ENCODE results near the gene KANK2.

DNA sequence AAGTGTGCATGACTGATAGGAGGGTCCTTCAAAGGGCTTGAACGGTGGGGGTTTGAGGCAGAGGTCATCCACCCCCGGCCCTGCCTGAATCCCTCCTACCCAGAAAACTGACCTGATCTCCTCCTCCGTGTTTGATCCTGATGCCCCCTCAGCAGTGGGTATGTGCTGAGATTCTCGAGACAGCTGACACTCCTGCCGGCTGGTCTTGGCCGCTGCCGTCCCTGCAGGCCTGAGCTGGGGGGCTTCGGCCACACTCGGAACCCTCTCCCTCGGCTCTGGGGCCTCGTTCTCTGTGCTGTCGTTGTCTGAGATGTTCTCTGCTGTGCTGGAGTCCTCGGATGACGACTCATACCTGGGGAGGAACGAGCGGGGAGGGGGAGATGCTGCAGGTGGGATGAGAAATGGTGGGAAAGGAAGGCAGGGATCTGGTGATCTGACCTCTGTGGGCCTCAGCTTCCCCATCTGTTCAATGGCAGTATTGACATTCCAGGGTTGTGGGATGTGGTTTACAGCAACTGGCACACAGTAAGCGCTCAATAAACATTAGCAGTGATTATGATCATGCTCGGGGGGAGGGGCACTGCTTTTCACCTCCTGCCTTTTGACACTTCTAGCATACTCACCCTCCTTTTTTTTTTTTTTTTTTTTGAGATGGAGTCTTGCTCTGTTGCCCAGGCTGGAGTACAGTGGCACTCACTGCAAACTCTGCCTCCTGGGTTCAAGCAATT is 20.7 kb downstream of the KANK2 start:
- TF ChIP-seq, protein P1, sequence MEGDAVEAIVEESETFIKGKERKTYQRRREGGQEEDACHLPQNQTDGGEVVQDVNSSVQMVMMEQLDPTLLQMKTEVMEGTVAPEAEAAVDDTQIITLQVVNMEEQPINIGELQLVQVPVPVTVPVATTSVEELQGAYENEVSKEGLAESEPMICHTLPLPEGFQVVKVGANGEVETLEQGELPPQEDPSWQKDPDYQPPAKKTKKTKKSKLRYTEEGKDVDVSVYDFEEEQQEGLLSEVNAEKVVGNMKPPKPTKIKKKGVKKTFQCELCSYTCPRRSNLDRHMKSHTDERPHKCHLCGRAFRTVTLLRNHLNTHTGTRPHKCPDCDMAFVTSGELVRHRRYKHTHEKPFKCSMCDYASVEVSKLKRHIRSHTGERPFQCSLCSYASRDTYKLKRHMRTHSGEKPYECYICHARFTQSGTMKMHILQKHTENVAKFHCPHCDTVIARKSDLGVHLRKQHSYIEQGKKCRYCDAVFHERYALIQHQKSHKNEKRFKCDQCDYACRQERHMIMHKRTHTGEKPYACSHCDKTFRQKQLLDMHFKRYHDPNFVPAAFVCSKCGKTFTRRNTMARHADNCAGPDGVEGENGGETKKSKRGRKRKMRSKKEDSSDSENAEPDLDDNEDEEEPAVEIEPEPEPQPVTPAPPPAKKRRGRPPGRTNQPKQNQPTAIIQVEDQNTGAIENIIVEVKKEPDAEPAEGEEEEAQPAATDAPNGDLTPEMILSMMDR (IDR thresholded peaks at IDR 0.05) = no peak
- no peak for TF ChIP-seq POLR2A (IDR thresholded peaks at IDR 0.05)

Data from upper lobe of left lung (tissue), 4 donors.